NOMO-1 treated with dmso at 0.1 percent for 144 hours (cell line): Measurements from ENCODE around the gene FAM53A.

Experiments used
- DNase-seq: peaks from one replicate; lab custom pipeline; 2025; ENCODE audit not compliant: unreplicated experiment; lab: John Stamatoyannopoulos, UW

FAM53A gene

DNA sequence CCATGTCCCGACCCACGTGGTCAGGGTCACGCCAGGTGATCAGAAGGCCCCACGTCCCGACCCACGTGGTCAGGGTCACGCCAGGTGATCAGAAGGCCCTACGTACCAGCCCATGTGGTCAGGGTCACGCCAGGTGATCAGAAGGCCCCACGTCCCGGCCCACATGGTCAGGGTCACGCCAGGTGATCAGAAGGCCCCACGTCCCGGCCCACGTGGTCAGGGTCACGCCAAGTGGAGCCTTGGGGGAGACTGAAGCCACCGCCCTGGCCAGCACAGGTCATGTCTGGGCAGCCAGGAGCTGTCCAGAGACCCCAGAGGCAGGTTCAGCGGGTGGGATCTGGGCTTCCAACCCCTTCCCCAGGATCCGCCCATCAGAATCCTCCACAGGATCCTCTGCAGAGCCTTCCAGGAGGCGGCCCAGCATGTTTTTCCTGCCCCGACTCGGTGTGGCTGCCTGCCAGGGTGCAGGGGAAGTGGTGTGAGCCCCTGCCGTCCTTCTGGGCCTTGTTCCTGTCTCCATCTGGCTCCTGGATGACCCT lies 58.4 kb downstream of the FAM53A start:
- no peak for DNase-seq

DNA sequence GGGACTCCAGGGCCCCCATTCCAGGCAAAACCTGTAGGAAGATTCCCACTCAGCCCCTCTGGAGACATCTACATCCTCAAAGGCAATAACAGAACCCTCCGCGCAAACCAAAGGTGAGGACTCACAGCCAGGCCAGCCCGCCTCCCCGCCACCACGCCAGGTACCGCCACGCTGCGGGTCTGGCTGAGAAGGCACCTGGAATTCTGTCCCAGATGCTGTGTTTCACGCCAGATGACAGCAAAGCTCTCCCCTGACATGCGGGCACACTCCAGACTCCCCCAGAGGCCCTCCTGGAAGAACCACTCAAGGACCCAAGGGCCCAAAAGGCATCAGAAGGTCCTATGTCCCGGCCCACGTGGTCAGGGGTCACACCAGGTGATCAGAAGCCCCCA lies 59.6 kb downstream of the FAM53A start:
- no peak for DNase-seq

DNA sequence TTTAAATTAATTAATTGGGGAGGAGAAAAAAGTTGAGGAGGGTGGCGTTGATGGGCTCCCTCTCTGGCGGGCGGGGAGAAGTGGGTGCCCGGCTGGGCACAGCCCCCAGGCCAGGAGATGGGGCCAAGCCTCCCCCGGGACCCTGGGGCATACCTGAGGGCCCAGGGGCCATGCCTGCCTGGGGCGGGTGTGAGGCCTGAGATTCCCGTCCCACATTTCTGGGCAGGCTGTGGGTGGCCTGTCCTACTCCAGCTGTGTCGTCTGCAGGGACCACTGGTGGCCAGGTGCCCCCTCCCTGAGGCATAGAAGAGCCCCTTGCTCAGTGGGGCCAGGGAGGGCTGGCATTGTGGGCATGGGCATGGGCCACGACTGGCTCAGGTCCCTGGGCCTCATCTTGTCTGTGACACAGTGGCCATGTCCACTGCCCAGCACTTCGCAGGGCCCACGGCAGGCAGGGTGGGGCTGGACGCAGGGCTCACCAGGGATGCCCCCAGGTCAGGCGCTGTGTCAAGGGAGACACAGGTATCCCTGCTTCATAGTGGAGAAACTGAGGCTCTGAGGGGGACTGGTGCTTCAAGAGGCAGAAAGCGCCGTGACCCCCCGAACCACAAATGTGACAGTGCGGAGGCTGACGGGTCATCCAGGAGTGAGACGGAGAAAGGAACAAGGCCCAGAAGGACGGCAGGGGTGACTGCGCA lies 60.1 kb downstream of the FAM53A start:
- DNase-seq = no peak

DNA sequence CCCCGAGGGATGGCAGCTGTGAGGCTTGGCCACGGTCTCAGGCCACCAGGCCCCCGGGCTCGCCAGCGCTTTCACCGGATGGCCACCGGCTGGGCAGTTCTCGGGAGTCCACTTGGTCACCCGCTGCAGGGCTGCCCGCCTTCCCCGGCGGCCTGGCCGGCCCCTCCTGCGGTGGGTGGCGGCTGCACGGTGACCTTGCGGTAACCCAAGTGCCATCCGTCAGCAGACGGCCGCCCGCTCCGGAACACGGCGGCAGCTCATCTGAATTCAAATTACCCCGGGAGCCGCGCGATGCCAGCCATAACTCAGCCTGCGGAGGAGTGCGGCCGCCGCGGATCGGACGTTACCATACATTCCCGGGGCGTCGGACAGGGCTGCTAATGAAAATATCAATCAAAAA lies 60.7 kb downstream of the FAM53A start:
- DNase-seq = no peak

DNA sequence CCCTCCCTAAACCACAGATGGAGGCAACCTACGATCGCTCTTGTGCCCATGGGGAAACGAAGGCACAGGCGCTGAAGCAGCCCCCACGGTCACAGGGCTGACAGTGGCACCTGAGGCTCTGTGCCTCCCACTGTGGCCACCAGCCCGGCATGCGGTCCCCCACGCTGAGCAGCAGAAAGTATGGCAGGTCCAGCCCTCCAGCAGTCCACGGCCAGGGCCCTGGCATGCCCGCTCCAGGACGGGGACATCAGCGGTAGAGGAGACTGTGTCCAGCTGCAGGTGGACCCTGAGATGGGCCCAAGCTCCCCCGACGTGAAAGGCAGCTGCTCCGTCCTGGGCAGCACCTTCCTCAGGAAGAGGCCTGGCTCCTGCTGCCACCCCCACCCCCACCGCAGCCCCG lies 61.2 kb downstream of the FAM53A start:
- no peak for DNase-seq

DNA sequence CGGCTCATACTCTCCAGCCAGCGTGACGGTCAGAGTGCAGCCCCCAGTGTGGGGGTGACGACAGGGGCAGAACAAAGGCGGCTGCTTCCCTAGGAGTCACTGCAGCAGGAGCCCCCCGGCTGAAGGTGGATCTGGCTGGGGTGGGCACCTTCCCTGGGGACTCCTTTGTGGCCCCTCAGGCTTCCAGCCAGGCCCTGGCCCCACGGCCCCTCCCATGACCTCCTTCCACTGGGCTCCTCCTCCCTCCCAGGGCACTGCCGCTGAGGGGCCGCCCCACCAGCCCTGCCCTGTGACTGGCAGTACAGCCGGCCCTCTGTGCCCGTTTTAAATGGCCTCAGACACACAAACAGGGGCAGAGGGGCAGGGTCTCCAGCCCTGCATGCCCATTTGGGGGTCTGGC lies 61.9 kb downstream of the FAM53A start:
- DNase-seq = no peak

DNA sequence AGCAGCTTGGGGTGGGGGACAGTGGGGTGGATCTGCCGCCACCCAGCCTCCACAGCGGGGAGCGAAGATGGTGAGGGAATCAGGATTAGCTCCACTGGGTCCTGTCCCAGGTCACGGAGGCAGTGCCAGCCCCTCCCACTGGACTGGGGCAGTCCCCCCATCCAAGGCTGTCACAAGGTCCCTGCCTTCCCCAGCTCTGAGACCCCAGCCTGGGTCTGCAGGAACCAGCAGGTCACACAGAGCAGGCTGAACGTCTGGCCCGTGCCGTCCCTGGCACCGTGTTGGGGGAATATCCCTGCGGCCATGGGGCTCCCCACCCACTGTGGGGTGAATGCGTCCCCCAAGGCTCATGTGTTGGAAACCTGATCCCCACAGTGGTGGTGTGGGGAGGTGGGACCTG lies 62.6 kb downstream of the FAM53A start:
- no peak for DNase-seq

DNA sequence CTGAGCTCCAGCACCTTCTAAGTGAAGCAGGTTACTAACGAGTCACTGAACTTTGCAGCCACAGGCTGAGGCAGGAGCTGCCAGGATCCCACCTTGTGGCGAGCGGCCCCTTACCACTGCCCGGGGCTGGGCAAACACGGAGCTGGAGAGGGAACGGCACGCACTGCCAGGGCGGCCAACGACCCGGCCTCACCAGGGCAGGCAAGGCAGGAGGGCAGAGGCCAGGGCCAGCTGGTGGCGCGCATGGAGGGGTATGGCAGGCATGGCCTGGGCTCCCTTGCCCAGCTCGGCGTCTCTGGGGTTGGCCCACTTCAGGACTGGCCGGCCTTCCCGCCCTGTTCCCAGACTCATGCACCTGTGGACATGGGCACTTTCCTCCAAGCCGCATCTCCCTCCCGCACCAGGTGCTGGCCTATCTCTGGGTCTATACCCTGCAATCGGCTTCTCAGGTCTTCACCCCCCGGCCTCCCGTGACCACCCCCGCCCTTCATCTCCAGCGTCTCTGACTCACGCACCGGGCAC lies 64.9 kb downstream of the FAM53A start:
- no peak for DNase-seq

DNA sequence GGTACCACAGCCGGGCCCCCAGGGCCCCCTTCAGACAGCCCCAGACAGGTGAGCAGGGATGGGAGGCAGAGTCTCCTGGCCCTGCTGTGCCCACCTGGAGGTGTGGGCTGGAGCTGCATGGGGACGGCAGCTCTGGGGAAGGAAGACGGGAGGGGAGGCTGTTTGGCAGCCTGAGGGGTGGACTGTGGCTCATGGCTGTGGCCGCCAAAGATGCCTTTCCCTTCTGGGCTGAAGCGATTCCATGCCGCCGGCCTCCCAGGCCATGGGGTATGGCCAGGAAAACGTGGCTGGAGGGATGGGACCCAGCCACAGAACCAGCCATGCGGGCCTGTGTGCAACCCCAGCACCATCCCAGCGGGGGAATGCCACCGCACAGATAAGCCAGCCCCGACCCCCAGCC lies 65.7 kb downstream of the FAM53A start:
- no peak for DNase-seq

DNA sequence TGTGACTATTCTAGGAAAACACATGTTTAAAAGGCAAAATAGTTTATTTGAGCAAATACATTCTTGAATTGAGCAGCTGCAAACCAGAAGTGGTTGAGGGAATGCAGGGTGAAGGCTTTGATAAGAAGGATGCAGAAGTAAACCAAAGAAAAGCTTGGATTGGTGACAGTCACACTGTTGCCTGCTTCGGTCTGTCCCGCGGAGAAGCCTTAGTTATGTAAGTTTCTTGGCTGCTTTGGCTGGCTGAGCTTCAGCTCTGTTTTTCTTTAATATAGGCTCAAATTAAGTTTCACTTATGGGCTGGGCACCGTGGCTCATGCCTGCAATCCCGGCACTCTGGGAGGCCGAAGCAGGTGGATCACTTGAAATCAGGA lies 67.6 kb downstream of the FAM53A start:
- DNase-seq = no peak

DNA sequence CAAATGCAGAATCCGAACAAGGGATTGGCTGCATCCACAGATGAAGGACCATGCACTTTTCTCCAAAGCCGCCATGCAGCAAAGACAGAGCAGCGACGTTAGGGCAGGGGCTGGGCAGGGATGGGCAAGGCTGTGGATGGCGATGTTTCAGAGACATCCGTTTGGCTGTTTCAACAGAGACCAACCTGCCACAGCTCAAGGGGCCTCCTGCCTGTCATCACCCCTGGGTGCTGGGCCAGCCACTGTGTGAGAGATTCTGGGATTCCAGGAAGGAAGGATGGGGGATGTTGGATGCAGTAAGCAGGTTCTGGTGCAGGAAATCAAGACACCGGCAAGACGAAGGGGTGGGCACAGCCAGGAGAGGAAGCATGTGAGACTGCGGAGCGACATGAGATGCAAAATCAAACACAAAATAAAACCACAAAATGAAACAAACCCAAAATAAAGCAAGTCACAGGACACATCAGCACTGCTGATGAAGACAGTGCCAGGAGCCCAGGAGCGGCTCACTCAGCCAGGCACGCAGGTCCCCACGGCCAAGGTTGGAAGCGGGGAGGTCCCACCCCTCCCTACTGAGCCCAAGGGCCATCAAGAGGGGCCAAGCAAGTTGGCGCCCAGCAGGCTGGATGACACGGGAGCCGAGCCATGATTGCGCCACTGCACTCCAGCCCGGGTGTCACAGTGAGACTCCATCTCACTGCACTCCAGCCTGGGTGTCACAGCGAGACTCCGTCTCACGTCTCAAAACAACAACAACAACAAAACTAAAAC lies 68.1 kb downstream of the FAM53A start:
- DNase-seq = no peak

DNA sequence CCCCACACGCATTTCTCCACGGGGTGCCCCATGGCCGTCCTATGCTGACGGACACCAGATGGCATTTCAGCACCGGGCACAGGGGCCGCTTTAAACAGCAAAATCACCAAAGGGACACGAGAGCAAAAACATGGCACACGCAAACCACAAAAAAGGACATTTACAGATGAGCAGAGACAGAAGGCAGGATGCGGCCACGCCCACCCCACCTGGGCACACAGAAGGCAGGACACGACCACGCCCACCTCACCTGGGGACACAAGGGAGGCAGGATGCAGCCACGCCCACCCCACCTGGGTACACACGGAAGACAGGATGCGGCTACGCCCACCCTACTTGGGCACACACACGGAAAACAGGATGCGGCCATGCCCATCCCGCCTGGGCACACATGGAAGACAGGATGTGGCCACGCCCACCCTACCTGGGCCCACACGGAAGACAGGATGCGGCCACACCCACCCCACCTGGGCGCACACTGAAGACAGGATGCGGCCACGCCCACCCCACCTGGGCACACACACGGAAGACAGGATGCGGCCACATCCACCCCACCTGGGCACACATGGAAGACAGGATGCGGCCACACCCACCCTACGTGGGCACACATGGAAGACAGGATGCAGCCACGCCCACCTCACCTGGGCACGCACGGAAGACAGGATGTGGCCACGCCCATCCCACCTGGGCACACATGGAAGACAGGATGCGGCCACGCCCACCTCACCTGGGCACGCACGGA lies 69.1 kb downstream of the FAM53A start:
- DNase-seq = no peak

DNA sequence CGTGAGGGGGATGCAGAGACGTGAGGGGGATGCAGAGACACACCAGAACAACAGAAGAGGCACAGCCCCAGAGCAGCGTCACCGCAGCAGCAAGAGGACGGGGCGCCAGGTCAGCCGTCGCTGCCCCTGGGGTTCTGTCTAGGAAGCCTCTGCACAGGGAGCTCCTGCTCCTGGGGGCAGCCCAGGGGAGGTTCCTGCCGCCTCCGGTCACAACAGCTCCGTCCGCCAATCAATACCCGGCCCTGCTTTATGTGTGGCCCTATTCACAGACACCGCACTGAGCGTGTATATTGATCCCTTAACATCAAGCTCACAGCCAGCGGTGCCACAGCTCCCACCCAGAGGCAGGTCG lies 69.6 kb downstream of the FAM53A start:
- no peak for DNase-seq

DNA sequence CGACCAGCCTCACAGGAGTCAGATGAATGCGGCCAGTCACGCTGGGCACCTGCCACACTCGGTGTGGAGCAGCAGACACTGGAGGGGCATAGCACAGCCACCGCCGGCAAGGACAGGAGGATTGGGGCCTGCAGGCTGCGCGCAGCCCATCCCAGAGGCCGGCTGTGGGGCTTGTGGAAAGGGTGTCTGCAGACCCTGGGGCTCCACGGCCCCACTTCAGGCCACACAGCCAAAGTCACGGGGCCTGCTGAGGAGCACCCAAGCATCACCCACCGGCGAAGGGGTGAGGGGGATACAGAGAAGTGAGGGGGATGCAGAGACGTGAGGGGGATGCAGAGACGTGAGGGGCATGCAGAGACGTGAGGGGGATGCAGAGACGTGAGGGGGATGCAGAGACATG lies 70.1 kb downstream of the FAM53A start:
- DNase-seq = no peak

DNA sequence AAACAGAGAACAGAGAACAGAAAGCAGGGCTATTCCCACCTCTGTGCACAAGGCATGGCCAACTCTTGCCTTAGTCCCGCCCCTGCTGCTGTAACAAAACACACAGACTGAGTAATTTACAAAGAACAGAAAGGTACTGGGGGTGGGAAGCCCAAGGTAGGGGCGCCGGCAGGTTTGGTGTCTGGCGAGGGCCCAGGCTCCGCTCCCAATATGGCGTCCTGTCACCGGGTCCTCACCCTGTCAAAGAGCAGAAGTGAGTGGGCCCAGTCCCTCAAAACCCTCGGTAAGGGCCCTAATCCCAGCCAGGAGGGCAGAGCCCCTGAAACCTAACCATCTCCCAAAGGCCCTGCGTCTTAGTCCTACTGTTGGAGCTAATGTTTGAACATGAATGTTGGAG lies 71.0 kb downstream of the FAM53A start:
- DNase-seq = no peak

DNA sequence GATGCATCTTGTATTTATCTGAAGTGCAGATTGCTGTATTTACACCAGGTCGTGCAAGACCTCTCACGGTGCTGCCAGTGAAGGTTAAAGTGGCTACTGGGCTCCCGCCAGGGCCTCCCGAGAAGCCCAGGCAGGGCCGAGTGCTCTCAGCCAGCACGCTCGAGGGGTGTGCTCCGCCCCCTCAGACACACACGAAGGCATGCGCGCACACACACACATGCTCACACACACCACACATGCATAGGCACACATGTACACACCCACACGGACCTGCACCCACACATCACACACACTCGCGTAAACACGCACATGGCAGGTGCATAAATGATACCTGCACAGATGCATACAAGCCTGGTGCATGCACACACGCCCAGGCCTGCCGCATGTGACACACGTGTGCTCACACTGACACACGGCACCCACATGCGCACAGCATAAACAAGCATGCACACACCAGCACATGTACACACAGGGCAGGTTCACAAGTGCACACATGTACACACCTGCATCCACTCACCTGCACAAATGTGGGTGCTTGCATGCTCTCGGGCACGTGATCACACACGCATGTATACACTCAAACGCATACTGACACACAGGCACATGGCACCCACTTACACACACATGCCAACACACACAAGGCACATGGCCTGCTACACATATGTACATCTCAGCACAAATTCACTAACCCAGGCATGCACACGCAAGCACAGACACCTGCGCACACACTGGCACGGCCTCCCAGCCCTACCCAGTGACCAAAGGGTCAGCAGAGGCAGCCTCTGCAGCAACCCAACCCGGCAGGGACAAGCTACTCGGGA lies 71.6 kb downstream of the FAM53A start:
- no peak for DNase-seq

DNA sequence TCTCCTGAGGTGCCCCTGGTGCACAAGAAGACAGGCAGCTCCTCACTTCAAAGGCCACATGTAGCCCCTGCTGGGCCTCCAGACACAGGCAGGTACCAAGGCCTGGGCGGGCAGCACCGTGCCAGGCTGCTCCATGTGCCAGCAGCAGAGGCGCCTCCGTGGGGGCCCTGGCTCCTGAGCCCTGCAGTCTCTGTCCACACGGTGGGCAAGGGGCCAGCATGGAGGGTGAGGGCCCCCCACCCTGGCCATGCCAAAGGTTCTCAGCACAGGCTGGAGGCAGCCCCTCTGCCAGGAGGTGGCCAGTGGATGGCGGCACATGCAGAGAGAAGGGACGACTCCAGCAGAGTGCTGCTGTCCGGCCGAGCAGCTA lies 72.6 kb downstream of the FAM53A start:
- no peak for DNase-seq

DNA sequence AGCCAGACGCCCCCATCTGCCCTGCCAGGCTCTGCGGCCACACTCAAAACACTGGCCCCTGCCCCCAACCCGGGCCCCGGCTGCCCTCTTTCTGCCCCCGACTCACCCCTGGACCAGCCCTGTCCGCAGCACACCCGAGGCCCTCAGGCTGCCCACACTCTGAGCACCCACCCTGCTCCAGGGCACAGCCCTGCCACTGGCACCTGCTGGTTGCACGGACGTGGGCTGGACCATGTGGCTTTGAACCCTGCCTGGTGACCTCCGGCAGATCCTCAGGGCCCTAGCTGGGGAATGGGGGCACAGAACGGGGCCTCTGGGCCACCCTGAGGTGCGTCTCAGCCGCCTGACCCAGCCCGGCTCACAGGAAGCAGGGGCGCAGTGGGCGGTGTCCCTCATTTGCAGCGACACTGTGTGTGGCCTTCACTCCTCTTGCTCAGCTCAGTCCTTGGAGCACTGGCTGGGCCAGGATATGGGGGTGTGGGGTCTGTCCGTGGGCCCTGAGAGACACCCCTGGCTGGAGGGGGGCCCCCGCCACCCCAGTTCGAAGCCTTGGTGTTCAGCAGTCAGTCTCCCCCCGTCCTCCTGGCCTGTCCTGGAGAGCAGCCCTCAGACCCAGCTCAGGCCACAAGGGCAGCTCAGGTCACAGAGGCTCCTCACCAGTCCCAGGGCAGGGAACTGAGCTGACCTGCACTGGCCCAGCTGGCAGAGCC lies 73.2 kb downstream of the FAM53A start:
- DNase-seq = no peak

DNA sequence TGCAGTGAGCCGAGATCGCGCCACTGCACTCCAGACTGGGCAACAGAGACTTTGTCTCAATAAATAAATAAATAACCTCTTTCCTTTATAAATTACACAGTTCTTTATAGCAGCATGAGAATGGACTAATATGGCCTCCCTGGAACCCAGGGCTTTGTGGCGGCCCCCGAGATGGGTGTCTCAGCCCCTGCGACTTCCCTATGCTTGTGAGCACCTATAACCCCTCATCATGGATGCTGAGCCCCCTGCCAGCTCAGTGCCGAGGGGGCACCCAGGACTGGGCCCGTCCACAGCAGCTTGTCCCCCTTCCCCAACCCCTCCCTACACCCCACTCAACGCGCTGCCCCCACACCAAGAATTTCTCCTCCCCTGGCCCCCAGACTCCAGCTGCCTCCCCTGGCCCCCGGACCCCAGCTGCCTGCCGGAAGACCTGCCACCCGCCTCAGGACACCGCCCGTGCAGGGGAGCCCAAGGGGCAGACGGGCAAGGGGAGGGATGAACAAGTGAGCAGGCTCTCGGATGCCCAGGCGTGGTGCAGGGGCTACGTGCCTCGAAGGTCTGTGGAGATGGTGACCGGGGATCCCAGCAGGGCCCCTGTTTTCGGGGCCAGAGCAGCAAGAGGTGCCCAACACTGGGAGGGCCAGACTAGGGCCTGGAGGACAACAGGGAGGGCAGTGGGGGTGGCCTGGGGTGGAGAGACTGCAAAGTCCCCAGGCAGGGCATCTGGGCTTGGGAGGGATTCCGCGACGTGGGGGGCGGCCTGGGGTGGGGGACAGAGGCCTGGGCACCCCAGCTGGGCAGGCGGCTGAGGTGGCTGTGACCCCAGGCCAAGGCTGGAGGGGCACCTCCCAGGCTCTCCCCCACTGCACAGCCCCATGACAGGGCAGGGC lies 74.0 kb downstream of the FAM53A start:
- DNase-seq = no peak
